SK-N-SH treated with all-trans-retinoic acid at 6 μM for 48 hours (cell line): Measurements from ENCODE around the gene CASP9.

Experiments
- ATAC-seq: fragments of 200-7000 bp; cut with Tn5 transposase; 3 replicates; pipeline ENCODE4 v1.9.1; 2020; ENCODE audit warnings: mild to moderate bottlenecking, moderate library complexity
- ARNTL ChIP-seq: fragments of 450-650 bp; formaldehyde crosslinking; IDR thresholded peaks from 2 replicates; pipeline ENCODE4 v1.5.0; 2020; ENCODE audit warnings: low read depth, mild to moderate bottlenecking, moderate library complexity, borderline replicate concordance
- CREB5 ChIP-seq: fragments of 250-450 bp; sonication (Bioruptor Pico); IDR thresholded peaks from 2 replicates; pipeline ENCODE4 v1.5.1; 2020; ENCODE audit warnings: low read depth, mild to moderate bottlenecking, moderate library complexity
- CSDC2 ChIP-seq: fragments of 250-450 bp; sonication (Bioruptor Pico); IDR thresholded peaks from 2 replicates; pipeline ENCODE4 v1.5.0; 2020; ENCODE audit warnings: mild to moderate bottlenecking, moderate library complexity
- CSRNP3 ChIP-seq: fragments of 250-450 bp; sonication (Bioruptor Pico); IDR thresholded peaks from 2 replicates; pipeline ENCODE4 v1.5.1; 2021; ENCODE audit warnings: mild to moderate bottlenecking, moderate library complexity
- ESRRG ChIP-seq: fragments of 250-450 bp; sonication (Bioruptor Pico); IDR thresholded peaks from 2 replicates; pipeline ENCODE4 v1.6.1; 2021; ENCODE audit warnings: mild to moderate bottlenecking
- GLIS3 ChIP-seq: fragments of 250-450 bp; sonication (Bioruptor Pico); IDR thresholded peaks from 2 replicates; pipeline ENCODE4 v1.5.0; 2020; ENCODE audit warnings: mild to moderate bottlenecking, moderate library complexity
- ISL1 ChIP-seq: fragments of 250-450 bp; sonication (Bioruptor Pico); IDR thresholded peaks from 2 replicates; pipeline ENCODE4 v2.1.2; 2022; ENCODE audit warnings: mild to moderate bottlenecking, moderate library complexity
- OSR1 ChIP-seq: fragments of 250-450 bp; sonication (Bioruptor Pico); IDR thresholded peaks from 2 replicates; pipeline ENCODE4 v1.8.0; 2022; ENCODE audit warnings: moderate library complexity, mild to moderate bottlenecking, inconsistent platforms
- PATZ1 ChIP-seq: fragments of 250-450 bp; sonication (Bioruptor Pico); IDR thresholded peaks from 2 replicates; pipeline ENCODE4 v1.8.0; 2020; ENCODE audit warnings: mild to moderate bottlenecking, moderate library complexity, borderline replicate concordance
- PPARA ChIP-seq: fragments of 250-450 bp; sonication (Bioruptor Pico); IDR thresholded peaks from 2 replicates; pipeline ENCODE4 v1.5.0; 2020; ENCODE audit warnings: mild to moderate bottlenecking, borderline replicate concordance
- RARB ChIP-seq: fragments of 250-450 bp; sonication (Bioruptor Pico); IDR thresholded peaks from 2 replicates; pipeline ENCODE4 v1.8.0; 2021; ENCODE audit warnings: mild to moderate bottlenecking, moderate library complexity
- SNAI2 ChIP-seq: fragments of 250-450 bp; sonication (Bioruptor Pico); IDR thresholded peaks from 2 replicates; pipeline ENCODE4 v1.5.0; 2020; ENCODE audit warnings: mild to moderate bottlenecking, moderate library complexity
- TCF4 ChIP-seq: fragments of 250-450 bp; sonication (Bioruptor Pico); IDR thresholded peaks from 2 replicates; pipeline ENCODE4 v1.8.0; 2021; ENCODE audit warnings: mild to moderate bottlenecking, moderate library complexity, borderline replicate concordance
- TSHZ2 ChIP-seq: fragments of 250-450 bp; sonication (Bioruptor Pico); IDR thresholded peaks from 2 replicates; pipeline ENCODE4 v1.5.0; 2020; ENCODE audit warnings: mild to moderate bottlenecking, moderate library complexity
- ZC3H10 ChIP-seq: fragments of 250-450 bp; sonication (Bioruptor Pico); IDR thresholded peaks from 2 replicates; pipeline ENCODE4 v1.5.1; 2021; ENCODE audit warnings: mild to moderate bottlenecking, moderate library complexity
- ZFP3 ChIP-seq: fragments of 250-450 bp; sonication (Bioruptor Pico); IDR thresholded peaks from 2 replicates; pipeline ENCODE4 v1.5.0; 2020; ENCODE audit warnings: mild to moderate bottlenecking, moderate library complexity
- ZFP30 ChIP-seq: fragments of 450-650 bp; formaldehyde crosslinking; IDR thresholded peaks from 2 replicates; pipeline ENCODE4 v1.5.0; 2022; ENCODE audit warnings: mild to moderate bottlenecking, moderate library complexity
- ZNF70 ChIP-seq: fragments of 450-650 bp; formaldehyde crosslinking; IDR thresholded peaks from 2 replicates; pipeline ENCODE4 v1.5.0; 2020; ENCODE audit warnings: mild to moderate bottlenecking, moderate library complexity
- ZNF8 ChIP-seq: fragments of 450-650 bp; formaldehyde crosslinking; IDR thresholded peaks from 2 replicates; pipeline ENCODE4 v1.5.0; 2020; ENCODE audit warnings: mild to moderate bottlenecking, moderate library complexity

Gene CASP9

DNA sequence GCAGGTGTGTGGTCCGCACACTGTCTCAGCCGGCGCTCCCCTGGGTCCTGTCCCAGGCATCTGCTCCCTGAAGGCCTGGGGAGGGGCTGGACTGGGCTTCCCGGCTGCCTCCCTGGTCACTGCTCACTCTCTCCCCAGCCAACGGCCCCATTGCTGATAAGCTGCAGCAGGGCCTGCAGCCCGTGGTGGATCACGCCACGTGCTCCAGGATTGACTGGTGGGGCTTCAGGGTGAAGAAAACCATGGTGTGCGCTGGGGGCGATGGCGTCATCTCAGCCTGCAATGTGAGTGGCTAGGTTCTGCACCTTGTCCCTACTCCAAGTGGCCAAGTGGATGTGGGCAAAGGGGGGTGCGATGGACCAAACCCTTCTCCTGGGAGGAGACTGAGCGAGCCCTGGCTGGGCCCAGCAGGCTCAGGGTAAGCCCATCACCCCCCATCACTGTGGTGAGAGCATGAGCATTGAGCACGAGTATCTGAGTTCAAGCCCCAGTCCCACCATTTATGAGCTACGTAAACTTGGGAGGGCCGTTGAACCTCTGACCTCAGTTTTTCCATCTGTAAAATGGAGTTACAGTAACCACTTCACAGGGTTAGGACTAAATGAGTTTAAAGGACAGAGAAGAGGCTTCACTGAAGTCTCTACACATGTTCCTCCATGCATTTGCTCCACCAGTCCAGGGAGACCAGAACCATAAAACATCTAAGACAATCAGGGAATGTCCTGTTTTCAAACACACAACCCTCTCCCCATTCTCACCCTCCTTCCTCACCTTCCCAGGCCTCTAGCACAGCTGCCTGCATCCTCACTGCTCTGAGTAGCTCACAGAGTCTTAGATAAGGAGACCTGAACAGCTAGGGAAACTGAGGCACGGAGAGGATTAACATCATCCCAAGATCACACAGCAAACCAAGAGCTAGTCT is 79.3 kb downstream of the CASP9 start:
- TF ChIP-seq ARNTL (CRISPR knock-in tag) (no peak), CSRNP3 (CRISPR knock-in tag) (no peak), TCF4 (CRISPR knock-in tag) (no peak)
- TF ChIP-seq, all 23 proteins: peak for 0
- no peak for ATAC-seq

- no peak for ATAC-seq
These were observed 80.7 kb downstream of the CASP9 start for GRCh38 chr1:15443281-15443680.

More at GRCh38 chr1:15443281-15443680, 80.7 kb downstream of the CASP9 start:
- TF ChIP-seq CSDC2 (CRISPR knock-in tag) = no peak
- TF ChIP-seq CREB5 (CRISPR knock-in tag) = no peak
- no peak for TF ChIP-seq ZFP3 (CRISPR knock-in tag)
- no peak for TF ChIP-seq PATZ1 (CRISPR knock-in tag)
- TF ChIP-seq TSHZ2 = no peak
- TF ChIP-seq RARB (CRISPR knock-in tag) = no peak
- TF ChIP-seq ZNF8 (CRISPR knock-in tag) = no peak
- TF ChIP-seq GLIS3 (CRISPR knock-in tag) = no peak
- TF ChIP-seq ZC3H10 (CRISPR knock-in tag) = no peak
- no peak for TF ChIP-seq ZFP30 (CRISPR knock-in tag)
- no peak for TF ChIP-seq SNAI2 (CRISPR knock-in tag)
- no peak for TF ChIP-seq ESRRG (CRISPR knock-in tag)
- TF ChIP-seq PPARA (CRISPR knock-in tag) = no peak
- TF ChIP-seq OSR1 (CRISPR knock-in tag) = no peak
- TF ChIP-seq CSRNP3 (CRISPR knock-in tag) = no peak
- no peak for TF ChIP-seq ZNF70 (CRISPR knock-in tag)
- no peak for TF ChIP-seq ISL1 (CRISPR knock-in tag)
